HG02970 (cell line): ENCODE results near the gene IFNA5.

Experiments used
- ATAC-seq: cut with Tn5 transposase; IDR thresholded peaks from one replicate; pipeline ENCODE4 v1.9.1; 2021; ENCODE audit warnings: mild to moderate bottlenecking, moderate library complexity, moderate number of reproducible peaks; ENCODE audit not compliant: unreplicated experiment, low FRiP score

The IFNA5 gene

DNA sequence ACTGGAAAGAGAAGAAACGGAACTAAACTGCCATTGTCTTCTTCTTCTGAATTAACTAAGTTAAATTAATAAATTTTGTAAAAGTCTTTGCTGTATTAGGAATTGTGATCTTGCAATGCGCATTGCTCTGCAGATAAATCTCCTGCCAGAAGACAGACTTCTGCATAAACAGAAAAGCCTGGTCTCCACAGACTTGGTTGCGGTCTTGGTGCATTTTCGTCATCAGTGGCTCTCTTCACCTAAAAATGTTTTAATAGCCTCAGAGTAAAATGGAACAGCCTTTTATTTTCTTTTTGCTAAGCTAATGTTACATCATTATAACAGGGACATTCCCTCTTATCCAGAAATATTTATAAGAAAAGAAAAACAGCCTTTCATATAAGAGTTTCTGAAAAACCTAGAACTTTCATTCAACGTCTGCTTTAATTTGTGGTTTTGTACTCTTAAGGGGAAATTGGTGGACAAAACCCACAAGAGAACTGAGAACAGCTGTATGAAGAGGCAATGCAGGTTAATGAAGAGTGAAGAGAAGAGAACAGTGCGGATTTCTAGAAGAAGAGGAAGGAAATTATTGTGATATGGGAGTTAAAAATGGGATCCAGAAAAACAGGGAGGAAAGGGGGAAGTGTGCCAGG lies 10.1 kb downstream of the IFNA5 start:
- no peak for ATAC-seq

DNA sequence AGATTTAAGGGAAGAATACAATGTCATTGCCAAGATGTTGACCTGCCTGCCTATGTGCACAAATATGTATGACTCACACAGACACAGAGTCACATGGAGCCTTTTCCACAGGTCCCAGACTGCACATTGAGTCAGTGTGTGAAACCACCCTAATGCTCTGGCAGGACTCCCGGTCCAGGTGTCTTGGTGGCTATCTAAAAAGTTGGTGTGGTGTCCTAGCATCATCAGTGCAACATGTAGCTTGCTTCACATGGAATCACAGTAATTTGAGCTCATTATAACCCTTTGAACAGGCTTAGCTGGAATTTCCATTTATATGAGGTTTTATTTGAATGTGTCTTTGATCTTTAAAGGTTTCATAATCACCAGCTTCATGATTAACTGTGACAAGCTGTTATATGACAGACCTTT lies 10.7 kb downstream of the IFNA5 start:
- no peak for ATAC-seq

GRCh38 chr9:21289848-21290247 lies 15.3 kb downstream of the IFNA5 start:
- no peak for ATAC-seq

DNA sequence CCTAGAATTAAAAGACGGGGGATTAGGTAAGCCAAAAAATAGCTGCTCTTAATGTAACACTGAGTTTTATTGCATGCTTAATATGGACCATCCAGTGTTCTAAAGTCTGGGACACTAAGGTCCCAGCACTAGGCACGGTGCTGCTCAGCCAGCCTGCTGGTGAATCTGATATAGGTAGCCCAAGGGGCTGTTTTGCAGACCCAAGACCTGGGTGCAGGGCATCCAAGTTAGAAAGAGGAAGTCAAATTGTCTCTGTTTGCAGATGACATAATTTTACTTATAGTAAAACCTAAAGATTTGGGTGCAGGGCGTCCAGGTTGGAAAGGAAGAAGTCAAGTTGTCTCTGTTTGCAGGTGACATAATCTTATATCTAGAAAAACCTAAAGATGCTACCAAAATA lies 17.8 kb downstream of the IFNA5 start:
- ATAC-seq: no peak

DNA sequence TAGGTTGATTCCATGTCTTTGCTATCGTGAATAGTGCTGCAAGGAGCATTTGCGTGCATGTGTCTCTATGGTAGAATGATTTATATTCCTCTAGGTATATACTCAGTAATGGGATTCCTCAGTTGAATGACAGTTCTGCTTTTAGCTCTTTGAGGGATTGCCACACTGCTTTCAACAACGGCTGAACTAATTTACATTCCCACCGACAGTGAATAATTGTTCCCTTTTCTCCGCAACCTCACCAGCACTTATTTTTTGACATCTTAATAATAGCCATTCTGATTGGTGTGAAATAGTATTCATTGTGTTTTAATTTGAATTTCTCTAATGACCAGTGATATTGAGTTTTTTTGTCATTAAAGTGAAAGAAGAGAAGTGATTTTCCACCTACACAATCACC lies 18.5 kb downstream of the IFNA5 start:
- ATAC-seq: no peak

DNA sequence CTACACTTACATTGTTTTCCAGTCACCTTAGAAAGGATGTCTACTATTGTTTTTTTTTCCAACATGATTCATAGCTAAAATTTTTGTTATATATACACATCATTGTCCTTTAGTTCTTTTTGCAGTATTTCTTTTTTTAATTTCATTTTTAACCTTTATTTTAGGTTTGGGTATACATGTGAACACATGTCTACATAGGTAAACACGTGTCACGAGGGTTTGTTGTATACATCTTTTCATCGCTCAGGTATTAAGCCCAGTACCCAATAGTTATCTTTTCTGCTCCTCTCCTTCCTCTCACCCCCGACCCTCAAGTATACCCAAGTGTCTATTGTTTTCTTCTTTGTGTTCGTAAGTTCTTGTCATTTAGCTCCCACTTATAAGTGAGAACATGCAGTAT lies 19.0 kb downstream of the IFNA5 start:
- no peak for ATAC-seq

DNA sequence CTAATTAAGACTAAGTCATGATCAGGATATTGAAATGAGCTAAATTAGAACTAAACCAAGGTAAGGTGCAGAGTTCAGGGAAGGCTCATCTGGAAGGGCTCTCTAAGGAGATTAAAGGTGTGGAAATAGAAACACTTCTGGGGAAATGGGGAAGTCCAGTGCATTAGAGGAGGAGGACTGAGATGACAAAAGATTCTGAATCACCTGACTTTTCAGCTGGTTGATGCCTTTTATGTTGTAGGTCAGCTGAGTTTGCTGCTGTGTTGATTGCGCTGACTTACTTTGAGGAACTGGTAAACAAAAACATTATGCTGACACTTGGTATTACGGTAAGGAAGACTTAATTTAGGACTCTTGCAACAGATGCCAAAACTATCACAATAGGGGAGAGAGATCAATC lies 23.8 kb downstream of the IFNA5 start:
- ATAC-seq: no peak

- no peak for ATAC-seq
These were observed 36.8 kb downstream of the IFNA5 start for GRCh38 chr9:21268347-21268657.

- ATAC-seq: no peak
These were observed 37.4 kb downstream of the IFNA5 start for GRCh38 chr9:21267485-21268346.

- ATAC-seq: no peak
These were observed 38.2 kb downstream of the IFNA5 start for GRCh38 chr9:21266733-21267484.

GRCh38 chr9:21265421-21266189 lies 39.5 kb downstream of the IFNA5 start:
- no peak for ATAC-seq

DNA sequence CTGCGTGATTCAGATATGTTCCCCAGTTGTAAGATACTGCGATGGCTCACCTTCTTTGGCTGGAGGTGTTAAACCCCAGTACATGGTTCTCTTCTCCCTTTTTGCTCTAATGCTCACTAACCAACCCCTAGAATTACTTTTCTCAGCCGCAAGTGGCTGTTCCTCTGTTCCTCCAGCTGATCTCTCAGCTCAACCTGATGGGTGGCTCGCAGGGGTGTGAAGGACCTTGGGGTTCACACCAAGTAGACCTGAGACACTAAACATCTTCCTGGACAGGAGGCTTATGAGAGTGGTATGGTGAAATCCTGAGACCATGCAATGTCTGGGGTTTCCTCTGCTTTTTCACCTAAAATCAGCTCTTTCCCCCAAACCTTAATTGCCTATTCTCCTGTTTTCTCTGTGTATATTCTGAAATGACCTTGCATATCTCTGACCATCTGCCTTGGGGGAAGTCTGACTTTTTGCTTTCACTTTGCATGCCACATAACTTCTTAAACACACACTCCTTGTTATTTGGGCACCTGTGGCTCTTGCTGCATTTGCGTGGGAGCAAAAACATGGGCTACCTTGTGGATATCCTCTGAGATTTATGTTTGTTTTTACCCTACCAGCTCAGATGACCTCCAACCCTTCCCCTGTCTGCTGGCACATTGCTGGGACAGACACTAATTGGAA lies 49.4 kb downstream of the IFNA5 start:
- no peak for ATAC-seq
